ENCODE data around the gene TTYH1.

TTYH1 gene

GRCh38 chr19:54424660-54425381, 9.6 kb downstream of the TTYH1 start:
- no peak for DNase-seq

DNA sequence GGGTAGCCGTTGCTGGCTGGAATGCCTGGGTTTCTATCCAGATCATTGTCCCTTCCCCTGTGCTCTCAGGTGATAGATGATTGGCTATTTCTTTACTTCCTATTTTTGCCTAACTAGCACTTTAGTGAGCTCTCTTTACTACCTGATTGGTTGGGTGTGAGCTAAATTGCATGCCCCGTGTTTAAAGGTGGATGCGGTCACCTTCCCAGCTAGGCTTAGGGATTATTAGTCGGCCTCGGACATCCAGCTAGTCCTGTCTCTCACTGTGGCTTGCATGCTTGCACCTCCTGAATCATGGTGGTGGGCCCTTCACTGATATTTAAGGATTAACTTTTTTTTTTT, 10.1 kb downstream of the TTYH1 start:
- no peak for DNase-seq

- no peak for DNase-seq
Observed at GRCh38 chr19:54426291-54426931, 11.1 kb downstream of the TTYH1 start.

GRCh38 chr19:54427586-54427985, 12.3 kb downstream of the TTYH1 start:
- DNase-seq = no peak

GRCh38 chr19:54428323-54429175, 13.3 kb downstream of the TTYH1 start:
- DNase-seq = no peak

DNA sequence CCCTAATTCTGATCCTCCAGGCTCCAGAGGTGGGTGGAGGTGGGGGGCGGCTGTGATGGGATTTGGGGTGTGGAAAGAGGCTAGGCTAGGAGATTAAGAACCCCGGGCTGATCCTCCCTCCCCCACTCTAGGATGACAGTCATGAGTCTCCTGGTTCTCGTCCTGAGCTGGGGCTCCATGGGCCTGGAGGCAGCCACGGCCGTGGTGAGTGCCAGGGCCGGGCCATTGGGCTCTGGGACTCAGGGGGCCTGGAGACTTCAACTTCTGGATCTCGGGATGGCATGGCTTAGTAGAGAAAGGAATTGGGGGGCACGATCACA, 13.9 kb downstream of the TTYH1 start:
- no peak for DNase-seq

GRCh38 chr19:54429545-54430227, 14.4 kb downstream of the TTYH1 start:
- DNase-seq = no peak

GRCh38 chr19:54430306-54431254, 15.3 kb downstream of the TTYH1 start:
- peak; percentile 57 for DNase-seq

DNA sequence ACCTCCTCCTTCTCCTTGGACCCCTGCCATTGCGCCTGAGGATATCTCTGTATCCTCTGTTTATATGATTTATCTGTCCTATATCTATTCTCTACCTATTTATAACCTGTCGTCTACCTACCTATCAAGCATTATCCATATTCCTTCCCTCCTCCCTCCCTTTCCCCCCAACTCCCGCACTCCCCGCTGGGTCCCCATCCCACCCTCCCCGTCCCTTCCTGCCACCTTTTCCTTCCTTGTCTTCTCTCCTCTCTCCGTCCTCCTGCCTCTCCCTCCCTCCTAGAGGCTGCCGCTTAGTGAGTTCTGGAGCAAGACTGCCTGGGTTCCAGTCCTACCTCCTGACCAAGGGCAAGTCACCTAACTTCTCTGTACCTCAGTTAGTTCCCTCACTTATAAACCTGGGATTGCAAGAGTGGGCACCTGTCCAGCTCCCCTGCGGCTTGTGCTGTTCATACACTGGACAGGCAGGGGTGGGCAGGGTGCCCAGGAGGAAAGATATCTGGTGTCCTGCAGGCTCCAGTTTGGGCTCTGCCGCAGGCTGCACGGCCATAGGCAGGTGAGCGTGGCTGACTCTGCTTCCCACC, 16.1 kb downstream of the TTYH1 start:
- no peak for DNase-seq

DNA sequence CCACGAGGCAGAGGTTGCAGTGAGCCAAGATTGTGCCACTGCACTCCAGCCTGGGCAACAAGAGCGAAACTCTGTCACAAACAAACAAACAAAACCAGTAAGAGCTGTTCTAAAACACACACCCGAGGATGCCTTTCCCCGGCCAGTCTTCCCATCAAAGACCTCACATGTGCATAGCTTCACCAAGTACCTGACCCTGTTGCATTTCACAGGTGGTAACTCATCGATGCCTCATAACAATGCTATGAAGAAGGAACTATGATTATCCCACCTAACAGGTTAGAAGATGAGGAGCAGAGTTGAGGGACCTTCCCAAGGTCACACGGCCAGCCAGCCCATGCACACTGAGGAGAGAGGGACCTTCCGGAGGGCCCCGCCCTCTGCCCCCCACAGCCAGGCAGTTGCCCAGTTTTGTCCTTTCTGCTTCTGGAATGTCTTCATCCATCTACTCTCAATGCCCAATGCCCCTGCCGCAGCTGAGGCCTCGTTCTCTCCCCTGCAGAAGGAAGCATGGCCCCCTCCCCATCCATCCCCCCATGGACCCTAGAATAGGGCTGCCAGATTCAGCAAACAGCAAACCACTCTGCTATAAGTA, 17.0 kb downstream of the TTYH1 start:
- no peak for DNase-seq

DNA sequence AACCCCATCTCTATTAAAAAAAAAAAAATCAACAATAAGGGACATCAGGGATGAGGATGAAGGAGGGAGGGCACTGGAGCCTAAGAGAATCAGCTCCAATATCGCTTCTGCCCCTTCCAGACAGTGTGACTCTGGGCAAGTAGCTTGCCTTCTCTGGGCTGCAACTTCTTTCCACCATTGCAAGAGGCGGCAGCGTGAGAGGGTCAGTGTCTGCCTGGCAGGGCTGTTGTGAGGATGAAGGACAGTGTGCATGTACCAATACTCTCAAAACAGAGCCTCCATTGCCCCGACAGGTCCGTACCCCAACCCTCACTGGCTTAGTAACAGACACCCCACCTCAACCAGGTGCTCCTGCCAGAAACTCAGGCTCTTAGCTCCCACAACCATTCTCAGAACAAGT, 18.4 kb downstream of the TTYH1 start:
- DNase-seq = no peak

- no peak for DNase-seq
Observed at GRCh38 chr19:54434112-54434872, 19.0 kb downstream of the TTYH1 start.

GRCh38 chr19:54434873-54435214, 19.6 kb downstream of the TTYH1 start:
- no peak for DNase-seq

DNA sequence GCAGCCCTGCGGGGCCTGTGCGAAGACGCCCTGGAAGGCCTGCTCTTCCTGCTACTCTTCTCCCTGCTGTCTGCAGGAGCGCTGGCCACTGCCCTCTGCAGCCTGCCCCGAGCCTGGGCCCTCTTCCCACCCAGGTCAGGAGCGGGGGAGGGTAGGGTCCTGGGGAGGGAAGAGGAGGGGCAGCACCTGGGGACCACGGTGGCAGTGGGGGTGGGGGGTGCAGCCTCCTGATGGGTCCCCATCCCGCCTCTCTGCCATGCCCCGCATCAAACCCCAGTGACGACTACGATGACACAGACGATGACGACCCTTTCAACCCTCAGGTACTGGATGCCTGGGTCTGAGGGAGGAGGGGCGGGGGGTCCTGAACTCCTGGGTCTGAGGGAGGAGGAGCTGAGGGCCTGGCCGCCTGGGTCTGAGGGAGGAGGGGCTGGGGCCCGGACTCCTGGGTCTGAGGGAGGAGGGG, 20.3 kb downstream of the TTYH1 start:
- no peak for DNase-seq

- no peak for DNase-seq
Observed at GRCh38 chr19:54436031-54436523, 20.8 kb downstream of the TTYH1 start.

GRCh38 chr19:54436628-54437252, 21.5 kb downstream of the TTYH1 start:
- DNase-seq = no peak

DNA sequence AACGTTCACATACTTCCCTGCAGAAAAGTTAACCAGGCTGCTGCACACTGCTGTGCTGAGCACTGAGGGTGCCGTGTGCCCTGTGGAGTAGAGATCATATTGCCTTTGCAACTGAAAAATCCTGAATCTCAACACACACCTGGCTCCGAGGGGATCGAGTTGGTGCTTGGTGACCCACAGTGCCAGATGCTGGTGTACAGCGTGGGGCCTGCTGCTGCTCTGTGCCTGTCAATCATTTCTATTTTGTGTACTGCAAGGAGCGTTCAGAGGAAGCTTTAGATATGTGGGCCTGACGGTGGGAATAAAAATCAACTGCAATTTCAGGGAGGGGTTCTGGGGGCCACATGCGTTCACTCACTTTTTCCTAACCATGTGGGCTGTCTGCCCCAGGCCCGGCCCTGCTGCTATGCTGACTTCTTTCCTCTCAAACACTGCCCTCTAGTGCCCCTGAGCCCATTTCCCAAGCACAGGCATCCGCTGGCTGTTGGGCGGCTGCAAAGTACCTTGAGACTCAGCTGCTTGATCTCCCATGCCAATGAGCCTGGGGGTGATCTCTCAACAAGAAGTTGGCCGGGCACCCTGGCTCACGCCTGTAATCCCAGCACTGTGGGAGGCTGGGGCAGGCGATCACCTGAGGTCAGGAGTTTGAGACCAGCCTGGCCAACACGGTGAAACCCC, 24.0 kb downstream of the TTYH1 start:
- peak; percentile 80 for DNase-seq

DNA sequence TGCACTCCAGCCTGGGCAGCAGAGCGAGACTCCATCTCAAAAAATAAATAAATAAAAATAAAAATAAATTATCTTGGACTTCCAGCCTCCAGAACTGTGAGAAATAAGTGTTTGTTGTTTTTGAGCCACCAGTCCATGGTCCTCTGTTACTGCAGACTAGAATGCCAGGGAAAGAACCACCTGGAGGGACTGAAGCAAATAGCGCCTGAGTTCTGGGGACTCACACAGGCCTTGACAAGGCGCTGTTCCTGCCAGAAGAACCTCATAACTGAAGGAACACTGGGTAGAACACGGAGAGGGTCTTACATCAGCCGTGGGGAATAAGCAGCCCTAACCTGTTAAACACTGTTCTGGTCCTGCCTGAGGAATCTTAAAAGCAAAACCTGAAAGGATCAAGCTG, 25.4 kb downstream of the TTYH1 start:
- no peak for DNase-seq

DNA sequence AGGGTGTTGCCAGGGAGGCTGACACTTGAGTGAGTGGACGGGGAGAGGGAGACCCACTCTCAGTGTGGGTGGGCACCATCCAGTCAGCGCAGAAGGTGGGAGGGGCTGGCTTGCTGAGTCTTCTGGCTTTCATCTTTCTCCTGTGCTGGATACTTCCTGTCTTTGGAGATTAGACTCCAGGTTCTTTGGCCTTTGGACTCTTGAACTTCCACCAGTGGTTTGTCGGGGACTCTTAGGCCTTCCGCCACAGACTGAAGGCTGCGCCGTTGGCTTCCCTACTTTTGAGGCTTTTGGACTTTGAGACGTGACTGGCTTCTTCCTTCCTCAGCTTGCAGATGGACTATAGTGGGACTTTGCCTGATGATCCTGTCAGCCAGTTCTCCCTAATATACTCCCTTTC, 29.5 kb downstream of the TTYH1 start:
- DNase-seq = no peak

Data from hematopoietic multipotent progenitor cell treated with erythropoietin and hydrocortisone succinate and interleukin-3 and kit ligand, for 4 days (in vitro differentiated cells).